ENCODE data around the gene TXNL4A. TPM values are rescaled to one million over a fixed set of nuclear protein-coding genes. Genes with fewer than 3 reads are reported as not detected.

TXNL4A gene
- total RNA-seq, 1 experiment from 2014 or later: 178 TPM

- Histone ChIP-seq H3K79me2 (ENCODE audit: insufficient read depth, low read length) (peaks cover 82% of the 10 kb centered on the region), H3K4me1 (ENCODE audit: control insufficient read depth in 1 of 2, insufficient read depth in 2 of 2, low read length in 2 of 2) (peaks cover 8 to 37% of the 10 kb centered on the region in 2 experiments), H3K9me2 (ENCODE audit: insufficient read depth) (no peaks in the 10 kb centered on the region), H4K20me1 (ENCODE audit: insufficient read depth) (peaks cover 59% of the 10 kb centered on the region; the same call in 1 of the 2 replicates), H3K4me3 (replicated peaks in 1 of 2; ENCODE audit: low read depth in 1 of 2, low read length in 2 of 2) (no peak overlapping the region), H3K4me2 (ENCODE audit: low read length) (no peak overlapping the region), H3K27ac (ENCODE audit: low read depth, low read length) (no peak overlapping the region), H3K27me3 (ENCODE audit: insufficient read depth, low read length) (no peaks in the 10 kb centered on the region), H2AFZ (ENCODE audit: low read depth, low read length, poor library complexity, severe bottlenecking) (no peak overlapping the region), H3K9me3 (ENCODE audit: control insufficient read depth in 1 of 2, insufficient read depth in 1 of 2, low read depth in 1 of 2, low read length in 2 of 2) (no peaks in the 10 kb centered on the region), H3K36me3 (ENCODE audit: control insufficient read depth in 1 of 2, insufficient read depth in 2 of 2, low read length in 2 of 2) (peaks cover 14 to 30% of the 10 kb centered on the region in 2 experiments; a peak in 3 of 4 replicates), H3K9ac (ENCODE audit: low read length) (no peak overlapping the region)
- DNase-seq (ENCODE audit: low read depth, low spot score): no peak
- intact Hi-C loops (cut with micrococcal nuclease): loop anchor here (10.0 kb wide), 1 partner anchor 130 kb away; no protein-coding TSS in a partner anchor
- CTCF ChIA-PET: no interaction called here
- POLR2A ChIA-PET: interaction anchor here (1.0 kb wide), 1 partner anchor 49 kb away, joined by 4 read pairs; the partner anchor contains the start of gene RBFA
- RAD21 ChIA-PET (ENCODE audit: low non-redundant PET in 1 of 2, low total read pairs in 2 of 2, uncharacterized antibody in 2 of 2, unreplicated experiment in 2 of 2): no interaction called here
- no peak for TF ChIP-seq POLR2A (IDR thresholded peaks at IDR 0.05; ENCODE audit: borderline replicate concordance, extremely low read depth, insufficient read depth, insufficient read length)
- BruUV-seq (replicated peaks): no TSS peak
- no peak for ATAC-seq
These were observed 3.2 kb downstream of the TXNL4A start for GRCh38 chr18:79985172-79985571.

GRCh38 chr18:79983793-79984192, 4.6 kb downstream of the TXNL4A start:
- Histone ChIP-seq H3K27me3 (ENCODE audit: insufficient read depth, low read length) (no peaks in the 10 kb centered on the region), H4K20me1 (ENCODE audit: insufficient read depth) (peaks cover 66% of the 10 kb centered on the region; the same call in 1 of the 2 replicates), H3K9me2 (ENCODE audit: insufficient read depth) (no peaks in the 10 kb centered on the region), H2AFZ (ENCODE audit: low read depth, low read length, poor library complexity, severe bottlenecking) (no peak overlapping the region), H3K4me3 (replicated peaks in 1 of 2; ENCODE audit: low read depth in 1 of 2, low read length in 2 of 2) (no peak overlapping the region), H3K36me3 (ENCODE audit: control insufficient read depth in 1 of 2, insufficient read depth in 2 of 2, low read length in 2 of 2) (peaks cover 15 to 35% of the 10 kb centered on the region in 2 experiments; a peak in 3 of 4 replicates), H3K9ac (ENCODE audit: low read length) (no peak overlapping the region), H3K4me2 (ENCODE audit: low read length) (no peak overlapping the region), H3K79me2 (ENCODE audit: insufficient read depth, low read length) (peaks cover 95% of the 10 kb centered on the region), H3K27ac (ENCODE audit: low read depth, low read length) (no peak overlapping the region), H3K4me1 (ENCODE audit: control insufficient read depth in 1 of 2, insufficient read depth in 2 of 2, low read length in 2 of 2) (peaks cover 5 to 29% of the 10 kb centered on the region in 2 experiments), H3K9me3 (ENCODE audit: control insufficient read depth in 1 of 2, insufficient read depth in 1 of 2, low read depth in 1 of 2, low read length in 2 of 2) (no peaks in the 10 kb centered on the region)
- TF ChIP-seq ZNF274 (IDR thresholded peaks at IDR 0.05; ENCODE audit: low read depth, low read length): no peak
- no peak for TF ChIP-seq SP1 (IDR thresholded peaks at IDR 0.05; ENCODE audit: low read depth)
- ATAC-seq: no peak
- ChIA-PET CTCF (no interaction called here), RAD21 (ENCODE audit: low non-redundant PET in 1 of 2, low total read pairs in 2 of 2, uncharacterized antibody in 2 of 2, unreplicated experiment in 2 of 2) (no interaction called here), POLR2A (no interaction called here)
- no TSS peak for BruUV-seq (replicated peaks)
- DNase-seq (ENCODE audit: low read depth, low spot score): no peak
- intact Hi-C loops (cut with micrococcal nuclease): loop anchor here (10.0 kb wide), 1 partner anchor 131 kb away; no protein-coding TSS in a partner anchor
